ENCODE results near the gene PRSS53.

- TF ChIP-seq CTCF (IDR thresholded peaks at IDR 0.05), result no peak
- TF ChIP-seq POLR2A (IDR thresholded peaks at IDR 0.05), result no peak
Observed at GRCh38 chr16:31127182-31127581, 38.4 kb upstream of the PRSS53 start.

Measured in gastroesophageal sphincter (tissue), 3 donors.